NAMALWA (cell line): ENCODE results near the gene WNT9B.
A peak's percentile ranks its signal among the peaks of the same experiment; 100 is the strongest.
"Not testable (repeated sequence)": the region's sequence is repeated elsewhere in the genome, so short reads cannot be mapped to it uniquely, and the experiment has no call there.

ENCODE experiments used
- DNase-seq: peaks from one replicate; pipeline ENCODE4 v3.0.0-alpha.2; 2015; ENCODE audit warnings: low spot score

WNT9B gene

GRCh38 chr17:46916211-46916610 is 64.8 kb downstream of the WNT9B start:
- DNase-seq = no peak

- no peak for DNase-seq
Observed at GRCh38 chr17:46916623-46917022, 65.2 kb downstream of the WNT9B start.

- no peak for DNase-seq
Observed at GRCh38 chr17:46917041-46917440, 65.7 kb downstream of the WNT9B start.

GRCh38 chr17:46917516-46917915 is 66.1 kb downstream of the WNT9B start:
- no peak for DNase-seq

- not testable (repeated sequence) for DNase-seq
Observed at GRCh38 chr17:46921962-46922361, 70.6 kb downstream of the WNT9B start.

- DNase-seq = no peak
Observed at GRCh38 chr17:46922487-46922803, 71.1 kb downstream of the WNT9B start.

- DNase-seq = peak; percentile 92
Observed at GRCh38 chr17:46922804-46923635, 71.6 kb downstream of the WNT9B start, which contains the start of gene GOSR2. Gene GOSR2 (plus strand): TSS chr17:46923160. CDS start chr17:46923193, 33 bp downstream.

- DNase-seq = no peak
Observed at GRCh38 chr17:46925185-46925868, 73.9 kb downstream of the WNT9B start.

GRCh38 chr17:46928467-46929261 is 77.3 kb downstream of the WNT9B start:
- no peak for DNase-seq

GRCh38 chr17:46929413-46929812 is 78.0 kb downstream of the WNT9B start:
- no peak for DNase-seq

GRCh38 chr17:46930051-46930450 is 78.7 kb downstream of the WNT9B start:
- no peak for DNase-seq

GRCh38 chr17:46931596-46931995 is 80.2 kb downstream of the WNT9B start:
- no peak for DNase-seq

- DNase-seq = no peak
Observed at GRCh38 chr17:46935658-46936266, 84.4 kb downstream of the WNT9B start.
